RWPE1 (cell line): Measurements from ENCODE around the gene SLC17A1.

Experiments
- CTCF ChIA-PET: fragments of 350-600 bp; sonication (Branson Sonifier 250); formaldehyde crosslinking; extraction: SDS; loops from one replicate; lab custom pipeline; 2021; lab: Yijun Ruan, JAX
- POLR2A ChIA-PET: fragments of 400-600 bp; formaldehyde crosslinking; extraction: SDS; loops from one replicate; lab custom pipeline; 2020; ENCODE audit warnings: antibody characterized with exemption; ENCODE audit not compliant: low non-redundant PET; lab: Yijun Ruan, JAX
- DNase-seq: peaks from one replicate; pipeline ENCODE4 v3.0.0; 2012; ENCODE audit warnings: low spot score
- H3K27ac ChIP-seq: fragments of 450-650 bp; 2 replicates; pipeline ENCODE4 v1.5.1; 2017
- CTCF ChIP-seq: fragments of 450-650 bp; conservative IDR thresholded peaks from 2 replicates; pipeline ENCODE4 v1.5.1; 2017; ENCODE audit warnings: low read depth, mild to moderate bottlenecking

SLC17A1 gene

GRCh38 chr6:25757936-25758642 is 73.8 kb downstream of the SLC17A1 start:
- TF ChIP-seq CTCF = no peak
- POLR2A ChIA-PET = no interaction called here
- DNase-seq = no peak
- H3K27ac ChIP-seq = no peak overlapping the region
- CTCF ChIA-PET = interaction anchor here (0.6 kb wide), 1 partner anchor 62 kb away, joined by 3 read pairs; no protein-coding TSS in a partner anchor

GRCh38 chr6:25756382-25757363 is 75.2 kb downstream of the SLC17A1 start:
- POLR2A ChIA-PET = no interaction called here
- H3K27ac ChIP-seq = no peak overlapping the region
- DNase-seq = no peak
- no peak for TF ChIP-seq CTCF
- CTCF ChIA-PET = no interaction called here

DNA sequence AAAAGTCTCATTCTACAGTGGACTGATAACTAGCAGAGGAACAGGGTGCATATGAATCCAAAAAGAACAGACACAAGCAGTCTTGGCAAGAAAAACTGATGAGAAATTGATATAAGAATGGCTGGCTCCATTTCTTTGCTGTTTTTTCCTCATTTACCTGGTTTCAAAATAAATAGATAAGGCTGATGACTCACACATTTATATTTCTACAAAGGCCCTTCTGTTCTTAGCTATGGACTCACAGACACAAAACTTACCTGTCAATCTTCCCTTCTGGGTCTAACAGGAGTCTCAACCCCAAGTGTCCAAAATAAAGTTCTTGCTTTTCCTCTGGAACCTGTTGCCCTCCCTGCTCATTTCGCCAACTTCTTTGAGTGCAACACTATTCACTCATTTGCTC is 76.4 kb downstream of the SLC17A1 start:
- ChIA-PET CTCF (no interaction called here), POLR2A (no interaction called here)
- DNase-seq = no peak
- no peak overlapping the region for H3K27ac ChIP-seq
- no peak for TF ChIP-seq CTCF

- TF ChIP-seq CTCF = no peak
- no peak for DNase-seq
- POLR2A ChIA-PET = no interaction called here
- H3K27ac ChIP-seq = no peak within 1 kb of the TSS
- CTCF ChIA-PET = interaction anchor here (0.6 kb wide), 1 partner anchor 16 kb away, joined by 4 read pairs; no protein-coding TSS in a partner anchor
Measured at GRCh38 chr6:25754535-25754934, 77.3 kb downstream of the SLC17A1 start, which contains the start of gene SLC17A4. TSS of gene SLC17A4 (plus strand) at chr6:25754742. CDS start at chr6:25761963, 7,221 bp downstream.

- ChIA-PET CTCF (no interaction called here), POLR2A (no interaction called here)
- no peak for TF ChIP-seq CTCF
- DNase-seq = no peak
- H3K27ac ChIP-seq = no peak overlapping the region
Measured at GRCh38 chr6:25753079-25753478, 78.8 kb downstream of the SLC17A1 start.

GRCh38 chr6:25750906-25751305 is 80.9 kb downstream of the SLC17A1 start:
- H3K27ac ChIP-seq = no peak overlapping the region
- POLR2A ChIA-PET = no interaction called here
- DNase-seq = no peak
- CTCF ChIA-PET = no interaction called here
- TF ChIP-seq CTCF = no peak
